KMS-11 (cell line): Measurements from ENCODE around the gene DIS3L2.

Experiments
- H2AFZ ChIP-seq: fragments of 200-600 bp; sonication (generic); 2 replicates; pipeline ENCODE4 v1.6.1; 2016; ENCODE audit warnings: antibody characterized with exemption, mixed run types, low read depth
- H3K27ac ChIP-seq: fragments of 200-600 bp; sonication (generic); 2 replicates; pipeline ENCODE4 v1.6.1; 2016; ENCODE audit warnings: mild to moderate bottlenecking, mixed run types
- H3K27me3 ChIP-seq: fragments of 200-600 bp; sonication (generic); 2 replicates; pipeline ENCODE4 v1.6.1; 2017; ENCODE audit warnings: mild to moderate bottlenecking, low read depth, mixed run types, moderate library complexity; ENCODE audit not compliant: insufficient read depth
- H3K36me3 ChIP-seq: fragments of 200-600 bp; sonication (generic); 2 replicates; pipeline ENCODE4 v1.6.1; 2017; ENCODE audit warnings: mild to moderate bottlenecking, mixed run types; ENCODE audit not compliant: insufficient read depth
- H3K4me1 ChIP-seq: fragments of 200-600 bp; sonication (generic); 2 replicates; pipeline ENCODE4 v1.6.1; 2016; ENCODE audit warnings: mild to moderate bottlenecking, low read depth, mixed run types; ENCODE audit not compliant: poor library complexity, severe bottlenecking
- H3K4me2 ChIP-seq: fragments of 200-600 bp; sonication (generic); 2 replicates; pipeline ENCODE4 v1.7.0; 2016; ENCODE audit warnings: mild to moderate bottlenecking, mixed run types
- H3K4me3 ChIP-seq: fragments of 200-600 bp; sonication (generic); IDR thresholded peaks from 2 replicates; pipeline ENCODE4 v1.6.1; 2017; ENCODE audit warnings: low read depth, low read length, mixed read lengths; ENCODE audit not compliant: insufficient read depth
- H3K79me2 ChIP-seq: fragments of 200-600 bp; sonication (generic); 2 replicates; pipeline ENCODE4 v1.6.1; 2016; ENCODE audit warnings: low read depth, mixed run types; ENCODE audit not compliant: insufficient read depth
- H3K9ac ChIP-seq: fragments of 200-600 bp; sonication (generic); 2 replicates; pipeline ENCODE4 v1.6.1; 2016; ENCODE audit warnings: mild to moderate bottlenecking, mixed run types
- H4K20me1 ChIP-seq: fragments of 200-600 bp; sonication (generic); 2 replicates; pipeline ENCODE4 v1.6.1; 2016; ENCODE audit warnings: mild to moderate bottlenecking, mixed run types; ENCODE audit not compliant: insufficient read depth
- TF ChIP-seq, protein P1 (sequence below): fragments of 200-600 bp; sonication (generic); conservative IDR thresholded peaks from 2 replicates; pipeline ENCODE4 v1.6.1; 2017; ENCODE audit warnings: low read depth, mild to moderate bottlenecking, antibody characterized with exemption, low read length, moderate library complexity, mixed read lengths

The DIS3L2 gene

DNA sequence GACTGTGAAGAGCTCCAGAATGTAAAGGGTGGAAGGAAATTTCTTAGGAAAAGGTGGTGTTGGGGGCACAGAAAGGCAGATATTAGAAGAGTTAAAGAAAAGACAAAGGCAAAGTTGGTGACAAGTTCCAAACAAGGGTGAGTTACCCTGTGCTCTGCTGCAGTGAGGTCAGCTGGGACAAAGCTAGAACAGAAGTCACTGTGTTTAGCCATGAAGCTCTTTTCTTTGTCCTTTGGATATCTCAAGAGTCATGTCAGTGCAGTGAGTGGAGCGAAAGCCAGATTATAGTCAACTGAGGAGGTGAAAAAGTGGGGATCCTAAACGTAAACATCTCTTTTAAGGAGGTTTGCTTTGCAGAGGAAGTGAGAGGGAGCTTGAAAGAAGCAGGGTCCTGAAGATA is 229.3 kb downstream of the DIS3L2 start:
- Histone ChIP-seq H3K79me2 (no peaks in the 10 kb centered on the region), H3K4me3 (no peak overlapping the region), H3K4me1 (no peaks in the 10 kb centered on the region), H3K4me2 (no peak overlapping the region), H4K20me1 (no peaks in the 10 kb centered on the region), H3K27ac (no peak overlapping the region), H3K27me3 (no peaks in the 10 kb centered on the region), H3K9ac (no peak overlapping the region), H3K36me3 (no peaks in the 10 kb centered on the region), H2AFZ (no peak overlapping the region)
- TF ChIP-seq, protein P1, sequence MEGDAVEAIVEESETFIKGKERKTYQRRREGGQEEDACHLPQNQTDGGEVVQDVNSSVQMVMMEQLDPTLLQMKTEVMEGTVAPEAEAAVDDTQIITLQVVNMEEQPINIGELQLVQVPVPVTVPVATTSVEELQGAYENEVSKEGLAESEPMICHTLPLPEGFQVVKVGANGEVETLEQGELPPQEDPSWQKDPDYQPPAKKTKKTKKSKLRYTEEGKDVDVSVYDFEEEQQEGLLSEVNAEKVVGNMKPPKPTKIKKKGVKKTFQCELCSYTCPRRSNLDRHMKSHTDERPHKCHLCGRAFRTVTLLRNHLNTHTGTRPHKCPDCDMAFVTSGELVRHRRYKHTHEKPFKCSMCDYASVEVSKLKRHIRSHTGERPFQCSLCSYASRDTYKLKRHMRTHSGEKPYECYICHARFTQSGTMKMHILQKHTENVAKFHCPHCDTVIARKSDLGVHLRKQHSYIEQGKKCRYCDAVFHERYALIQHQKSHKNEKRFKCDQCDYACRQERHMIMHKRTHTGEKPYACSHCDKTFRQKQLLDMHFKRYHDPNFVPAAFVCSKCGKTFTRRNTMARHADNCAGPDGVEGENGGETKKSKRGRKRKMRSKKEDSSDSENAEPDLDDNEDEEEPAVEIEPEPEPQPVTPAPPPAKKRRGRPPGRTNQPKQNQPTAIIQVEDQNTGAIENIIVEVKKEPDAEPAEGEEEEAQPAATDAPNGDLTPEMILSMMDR: no peak

DNA sequence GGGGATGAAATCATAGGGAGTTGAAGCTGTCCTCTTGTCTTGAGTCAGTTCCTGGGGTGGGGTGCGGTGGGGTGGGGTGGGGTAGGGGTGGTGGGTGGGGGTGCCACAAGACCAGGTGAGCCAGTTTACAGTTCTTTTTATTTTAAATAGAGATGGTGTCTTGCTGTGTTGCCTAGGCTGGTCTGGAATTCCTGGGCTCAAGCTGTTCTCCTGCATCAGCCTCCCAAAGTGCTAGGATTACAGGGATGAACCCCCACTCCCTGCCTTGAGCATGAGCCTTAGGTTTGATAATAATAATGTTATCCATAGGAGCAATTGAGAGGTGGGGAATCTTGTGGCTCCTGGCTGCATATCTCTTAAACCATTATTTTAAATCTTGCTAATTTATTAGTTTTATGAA is 234.0 kb downstream of the DIS3L2 start:
- no peaks in the 10 kb centered on the region for H3K36me3 ChIP-seq
- H3K4me1 ChIP-seq: no peaks in the 10 kb centered on the region
- H3K9ac ChIP-seq: no peak overlapping the region
- H2AFZ ChIP-seq: no peak overlapping the region
- no peaks in the 10 kb centered on the region for H3K27me3 ChIP-seq
- no peak overlapping the region for H3K27ac ChIP-seq
- H3K4me3 ChIP-seq: no peak overlapping the region
- H4K20me1 ChIP-seq: no peaks in the 10 kb centered on the region
- H3K4me2 ChIP-seq: no peak overlapping the region
- H3K79me2 ChIP-seq: no peaks in the 10 kb centered on the region
- TF ChIP-seq, protein P1: no peak

DNA sequence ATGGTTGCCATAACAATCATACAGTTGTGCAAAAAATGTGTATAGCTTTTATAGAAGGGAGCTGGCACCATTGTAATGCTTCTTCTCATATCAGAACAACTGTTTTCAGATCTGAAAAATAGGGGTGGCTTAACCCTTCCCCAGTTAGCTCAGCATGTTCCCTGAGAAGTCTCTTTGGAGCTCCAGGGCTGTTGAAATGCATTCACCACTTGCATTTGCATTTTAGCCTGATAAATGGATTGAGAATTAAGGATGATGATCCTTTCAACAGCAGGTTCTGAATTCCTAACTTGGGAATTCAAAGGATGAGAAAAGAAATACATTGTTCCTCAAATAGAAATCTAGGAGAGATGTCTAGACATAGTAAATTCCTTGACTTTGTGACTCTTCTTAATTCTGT is 235.3 kb downstream of the DIS3L2 start:
- Histone ChIP-seq H3K4me3 (no peak overlapping the region), H3K9ac (no peak overlapping the region), H3K4me1 (no peaks in the 10 kb centered on the region), H3K4me2 (no peak overlapping the region), H3K36me3 (no peaks in the 10 kb centered on the region), H4K20me1 (no peaks in the 10 kb centered on the region), H3K27ac (no peak overlapping the region), H3K79me2 (no peaks in the 10 kb centered on the region), H3K27me3 (no peaks in the 10 kb centered on the region), H2AFZ (no peak overlapping the region)
- TF ChIP-seq, protein P1: no peak

DNA sequence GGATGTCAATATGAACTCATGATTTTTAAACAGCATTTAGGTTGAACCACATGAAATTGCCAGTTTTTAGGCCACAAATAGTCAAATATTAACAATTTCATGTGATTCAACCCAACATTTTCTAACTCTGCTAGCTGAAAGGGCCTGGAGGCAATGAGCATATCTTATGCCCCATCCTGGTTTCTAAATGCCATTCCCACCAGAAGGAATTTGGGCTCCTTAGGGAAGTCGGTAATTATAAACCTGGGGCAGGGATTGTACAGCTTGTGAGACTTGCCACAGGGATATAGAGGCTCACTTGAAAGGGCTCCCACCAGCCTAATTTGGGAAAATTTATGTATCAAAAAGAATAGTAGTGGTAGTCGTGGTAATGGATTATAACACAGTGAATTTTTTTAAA is 238.7 kb downstream of the DIS3L2 start:
- Histone ChIP-seq H3K9ac (no peak overlapping the region), H3K4me2 (no peak overlapping the region), H3K27me3 (no peaks in the 10 kb centered on the region), H4K20me1 (no peaks in the 10 kb centered on the region), H3K27ac (no peak overlapping the region), H3K4me3 (no peak overlapping the region), H3K36me3 (no peaks in the 10 kb centered on the region), H3K4me1 (no peaks in the 10 kb centered on the region), H2AFZ (no peak overlapping the region), H3K79me2 (no peaks in the 10 kb centered on the region)
- TF ChIP-seq, protein P1: no peak
